ENCODE measurements around the gene G6PC2.

The G6PC2 gene

GRCh38 chr2:168949324-168949723 is 48.2 kb downstream of the G6PC2 start:
- no peak for TF ChIP-seq CTCF (conservative IDR thresholded peaks at IDR 0.05; ENCODE audit: low read depth, low read length)
- no peak for DNase-seq (ENCODE audit: low read depth)
- H3K4me3 ChIP-seq (ENCODE audit: low read length): no peak overlapping the region

- no peak for TF ChIP-seq CTCF (conservative IDR thresholded peaks at IDR 0.05; ENCODE audit: low read depth, low read length)
- no peak for DNase-seq (ENCODE audit: low read depth)
- H3K4me3 ChIP-seq (ENCODE audit: low read length): no peak overlapping the region
These were observed 50.8 kb downstream of the G6PC2 start for GRCh38 chr2:168951871-168952270.

GRCh38 chr2:168952424-168952823 is 51.3 kb downstream of the G6PC2 start:
- no peak for TF ChIP-seq CTCF (conservative IDR thresholded peaks at IDR 0.05; ENCODE audit: low read depth, low read length)
- no peak overlapping the region for H3K4me3 ChIP-seq (ENCODE audit: low read length)
- no peak for DNase-seq (ENCODE audit: low read depth)

GRCh38 chr2:168954256-168954655 is 53.2 kb downstream of the G6PC2 start:
- H3K4me3 ChIP-seq (ENCODE audit: low read length): no peak overlapping the region
- DNase-seq (ENCODE audit: low read depth): no peak
- no peak for TF ChIP-seq CTCF (conservative IDR thresholded peaks at IDR 0.05; ENCODE audit: low read depth, low read length)

- TF ChIP-seq CTCF (conservative IDR thresholded peaks at IDR 0.05; ENCODE audit: low read depth, low read length): no peak
These were observed 54.2 kb downstream of the G6PC2 start for GRCh38 chr2:168955321-168955720.

GRCh38 chr2:168956392-168956791 is 55.3 kb downstream of the G6PC2 start:
- no peak overlapping the region for H3K4me3 ChIP-seq (ENCODE audit: low read length)
- no peak for DNase-seq (ENCODE audit: low read depth)
- no peak for TF ChIP-seq CTCF (conservative IDR thresholded peaks at IDR 0.05; ENCODE audit: low read depth, low read length)

More at GRCh38 chr2:168955321-168955720, 54.2 kb downstream of the G6PC2 start:
- no peak for DNase-seq (ENCODE audit: low read depth)
- no peak overlapping the region for H3K4me3 ChIP-seq (ENCODE audit: low read length)

All from retinal pigment epithelial cell (primary cell).